Measurements from ENCODE around the gene ST6GALNAC4. TPM values are rescaled to one million over a fixed set of nuclear protein-coding genes. Genes with fewer than 3 reads are reported as not detected.

The ST6GALNAC4 gene
- 94.9 TPM for polyA plus RNA-seq (2012; ENCODE audit: insufficient read length, low read depth)

DNA sequence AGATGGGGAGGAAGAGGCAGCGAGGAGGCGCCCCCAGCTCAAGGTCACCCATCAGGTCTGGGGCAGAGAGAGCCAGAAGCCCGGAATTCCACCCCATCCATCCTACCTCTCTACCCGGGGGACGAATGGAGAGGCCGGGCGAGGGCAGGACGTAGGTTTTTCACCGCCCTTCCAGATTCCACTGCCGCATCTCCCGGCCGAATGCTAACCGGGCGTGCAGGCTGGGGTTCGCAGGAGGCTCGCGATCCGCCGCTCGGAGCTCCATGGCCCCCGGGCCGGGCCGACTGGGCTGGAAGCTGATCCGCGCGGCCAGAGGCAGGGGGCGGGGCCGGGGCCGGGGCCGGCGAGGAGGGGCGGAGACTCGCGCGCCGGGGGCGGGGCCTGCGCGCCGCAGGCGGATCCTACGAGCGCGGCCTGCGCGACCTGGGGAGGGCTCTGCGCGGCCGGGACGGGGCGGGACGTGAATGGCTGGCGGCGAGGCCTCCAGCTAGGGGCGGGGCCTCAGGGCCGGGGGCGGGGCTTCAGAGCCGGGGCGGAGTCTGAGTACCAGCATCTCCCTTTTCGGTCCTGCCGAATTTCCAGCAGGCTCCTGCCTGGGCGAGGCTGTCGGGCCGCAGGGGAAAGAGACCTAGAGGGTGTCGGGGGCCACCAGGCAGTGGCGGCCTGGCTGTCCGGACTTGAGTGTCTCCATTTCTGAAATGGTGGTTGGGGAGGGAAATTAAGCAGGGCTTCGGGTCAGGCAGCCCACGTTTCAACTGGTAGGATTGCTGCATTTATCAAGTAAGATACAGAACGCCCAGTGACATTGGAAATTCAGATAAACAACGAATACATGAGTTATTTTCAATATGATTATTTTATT is at the start of gene ST6GALNAC4:
Gene ST6GALNAC4, minus strand, starts transcription at position 322 of the 862 bp plus-strand sequence. CDS start 622 bp downstream, outside the sequence.
- no peak for TF ChIP-seq TAF1 (IDR thresholded peaks at IDR 0.05; ENCODE audit: borderline replicate concordance, insufficient read depth, low read length)
- TF ChIP-seq FOXP2 (optimal IDR thresholded peaks at IDR 0.05; ENCODE audit: borderline replicate concordance, extremely low read depth, extremely low read length, insufficient read depth), result no peak
- TF ChIP-seq POLR2AphosphoS5 (IDR thresholded peaks at IDR 0.05; ENCODE audit: low read depth, low read length), result no peak; the same call in 1 of the 2 replicates
- no peak for TF ChIP-seq REST (IDR thresholded peaks at IDR 0.05; ENCODE audit: insufficient read depth in 1 of 2, low read depth in 2 of 2, low read length in 2 of 2)
- no peak for TF ChIP-seq SIN3A (IDR thresholded peaks at IDR 0.05; ENCODE audit: borderline replicate concordance, insufficient read depth, low read length)

DNA sequence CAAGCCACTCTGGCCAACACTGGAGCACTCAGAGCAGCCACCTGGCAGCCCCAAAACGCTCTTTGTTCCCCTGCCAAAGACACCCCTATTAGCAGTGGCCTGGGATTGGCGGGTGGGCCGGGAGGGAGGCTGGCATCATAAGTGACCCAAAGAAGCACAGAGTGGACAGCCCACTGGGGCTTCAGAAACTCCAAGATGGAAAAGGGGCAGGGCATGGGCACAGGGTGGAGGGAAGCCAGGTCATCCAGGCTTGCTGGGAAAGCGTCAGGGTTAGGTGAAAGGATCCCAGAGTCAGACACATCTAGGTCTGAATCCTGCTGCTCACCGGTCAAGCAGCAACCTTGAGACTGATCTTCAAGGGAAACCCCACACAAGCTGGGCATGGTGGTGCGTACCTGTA is 49.1 kb upstream of the ST6GALNAC4 start:
- TF ChIP-seq POLR2AphosphoS5 (IDR thresholded peaks at IDR 0.05; ENCODE audit: low read depth, low read length) (no peak), REST (IDR thresholded peaks at IDR 0.05; ENCODE audit: insufficient read depth in 1 of 2, low read depth in 2 of 2, low read length in 2 of 2) (no peak), SIN3A (IDR thresholded peaks at IDR 0.05; ENCODE audit: borderline replicate concordance, insufficient read depth, low read length) (no peak), TAF1 (IDR thresholded peaks at IDR 0.05; ENCODE audit: borderline replicate concordance, insufficient read depth, low read length) (no peak), FOXP2 (optimal IDR thresholded peaks at IDR 0.05; ENCODE audit: borderline replicate concordance, extremely low read depth, extremely low read length, insufficient read depth) (no peak)

DNA sequence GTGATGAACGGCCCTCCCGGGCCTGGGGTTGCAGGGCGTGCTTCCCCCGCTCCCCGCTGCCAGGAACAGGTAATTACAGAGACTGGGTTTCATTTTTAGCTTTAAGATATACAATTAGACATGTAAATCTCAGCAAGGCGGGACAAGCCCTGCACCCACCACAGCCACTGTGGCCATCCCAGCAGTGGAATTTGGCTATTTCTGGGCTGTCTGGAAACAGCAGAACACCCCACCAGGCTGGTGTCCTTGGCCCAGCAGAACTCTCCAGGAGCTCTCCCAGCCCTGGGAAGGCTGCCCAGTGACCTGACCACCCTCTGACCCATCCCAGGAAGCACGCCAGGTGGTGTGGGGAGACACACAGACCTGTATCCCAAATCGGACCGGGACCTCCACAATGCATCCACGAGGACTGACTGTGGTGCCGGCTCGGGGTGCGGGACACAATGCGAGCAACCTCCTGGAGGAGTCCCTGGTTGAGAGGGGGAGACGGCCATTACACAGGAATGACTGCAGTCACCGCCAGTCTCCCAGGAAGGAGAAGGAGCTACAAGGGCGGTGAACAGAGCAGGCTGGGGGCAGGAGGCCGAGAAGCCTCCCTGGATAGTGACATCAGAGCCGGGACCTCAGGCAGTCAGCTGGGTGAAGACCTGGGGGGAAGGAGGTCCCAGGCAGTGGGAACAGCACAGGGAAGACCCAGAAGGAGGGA is 46.7 kb upstream of the ST6GALNAC4 start:
- TF ChIP-seq REST (IDR thresholded peaks at IDR 0.05; ENCODE audit: insufficient read depth in 1 of 2, low read depth in 2 of 2, low read length in 2 of 2), result no peak
- no peak for TF ChIP-seq TAF1 (IDR thresholded peaks at IDR 0.05; ENCODE audit: borderline replicate concordance, insufficient read depth, low read length)
- no peak for TF ChIP-seq FOXP2 (optimal IDR thresholded peaks at IDR 0.05; ENCODE audit: borderline replicate concordance, extremely low read depth, extremely low read length, insufficient read depth)
- no peak for TF ChIP-seq POLR2AphosphoS5 (IDR thresholded peaks at IDR 0.05; ENCODE audit: low read depth, low read length)
- TF ChIP-seq SIN3A (IDR thresholded peaks at IDR 0.05; ENCODE audit: borderline replicate concordance, insufficient read depth, low read length), result no peak

- no peak for TF ChIP-seq REST (IDR thresholded peaks at IDR 0.05; ENCODE audit: insufficient read depth in 1 of 2, low read depth in 2 of 2, low read length in 2 of 2)
- no peak for TF ChIP-seq TAF1 (IDR thresholded peaks at IDR 0.05; ENCODE audit: borderline replicate concordance, insufficient read depth, low read length)
- TF ChIP-seq SIN3A (IDR thresholded peaks at IDR 0.05; ENCODE audit: borderline replicate concordance, insufficient read depth, low read length), result no peak
- no peak for TF ChIP-seq POLR2AphosphoS5 (IDR thresholded peaks at IDR 0.05; ENCODE audit: low read depth, low read length)
- TF ChIP-seq FOXP2 (optimal IDR thresholded peaks at IDR 0.05; ENCODE audit: borderline replicate concordance, extremely low read depth, extremely low read length, insufficient read depth), result no peak
Measured at GRCh38 chr9:127963041-127963358, 46.2 kb upstream of the ST6GALNAC4 start.

Measured in PFSK-1 (cell line).